Smooth muscle cell (in vitro differentiated cells): ENCODE results near the gene USP47. TPM values are rescaled to one million over a fixed set of nuclear protein-coding genes. Genes with fewer than 3 reads are reported as not detected.
A peak's percentile ranks its signal among the peaks of the same experiment; 100 is the strongest.

Experiments
- DNase-seq: peaks from one replicate; lab custom pipeline; 2025; ENCODE audit not compliant: unreplicated experiment; lab: John Stamatoyannopoulos, UW
- H2AFZ ChIP-seq: fragments of 200-600 bp; sonication (generic); 2 replicates; pipeline ENCODE4 v1.6.0; 2016; ENCODE audit warnings: antibody characterized with exemption, low read depth, mild to moderate bottlenecking
- H3F3A ChIP-seq: fragments of 200-600 bp; sonication (generic); 2 replicates; pipeline ENCODE4 v1.6.0; 2017; ENCODE audit warnings: antibody characterized with exemption, low read depth
- H3K27ac ChIP-seq: fragments of 200-600 bp; sonication (generic); 2 replicates; pipeline ENCODE4 v1.5.1; 2016; ENCODE audit warnings: low read depth, mild to moderate bottlenecking
- H3K27me3 ChIP-seq: fragments of 200-600 bp; sonication (generic); 2 replicates; pipeline ENCODE4 v1.6.1; 2016; ENCODE audit warnings: low read depth, mild to moderate bottlenecking
- H3K36me3 ChIP-seq: fragments of 200-600 bp; sonication (generic); 2 replicates; pipeline ENCODE4 v1.5.1; 2016; ENCODE audit warnings: low read depth
- H3K4me1 ChIP-seq: fragments of 200-600 bp; sonication (generic); 2 replicates; pipeline ENCODE4 v1.5.1; 2016; ENCODE audit warnings: low read depth
- H3K4me2 ChIP-seq: fragments of 200-600 bp; sonication (generic); 2 replicates; pipeline ENCODE4 v1.6.0; 2016; ENCODE audit warnings: mild to moderate bottlenecking
- H3K4me3 ChIP-seq: fragments of 200-600 bp; sonication (generic); 2 replicates; pipeline ENCODE4 v1.5.1; 2016; ENCODE audit warnings: mild to moderate bottlenecking
- H3K79me2 ChIP-seq: fragments of 200-600 bp; sonication (generic); 2 replicates; pipeline ENCODE4 v1.6.0; 2016; ENCODE audit warnings: low read depth, mild to moderate bottlenecking
- H3K9ac ChIP-seq: fragments of 200-600 bp; sonication (generic); 2 replicates; pipeline ENCODE4 v1.6.0; 2016; ENCODE audit warnings: low read depth
- H3K9me3 ChIP-seq: fragments of 200-600 bp; sonication (generic); replicated peaks from 2 replicates; pipeline ENCODE4 v1.5.1; 2016; ENCODE audit warnings: low read depth
- H4K20me1 ChIP-seq: fragments of 200-600 bp; sonication (generic); 2 replicates; pipeline ENCODE4 v1.6.0; 2016; ENCODE audit warnings: low read depth
- WGBS: methylation state at CpG from one replicate; pipeline ENCODE4 v1.1.7; 2016; ENCODE audit warnings: low lambda C conversion rate; 5-methylcytosine and 5-hydroxymethylcytosine counted together
- polyA plus RNA-seq: library from polyadenylated mRNA; unstranded; fragments of >200 nt; fragmentation: Nextera tagmentation; extraction: Ambion mirVana; gene quantifications from 2 replicates; pipeline ENCODE4 v1.2.1, GENCODE V29; 2016
- total RNA-seq: library from RNA; depleted of rRNA; stranded (reverse); fragments of >200 nt; gene quantifications from 2 replicates; pipeline ENCODE4 v1.2.3, GENCODE V29; 2014
- TF ChIP-seq, protein P1 (sequence below): fragments of 200-600 bp; sonication (generic); IDR thresholded peaks from 2 replicates; pipeline ENCODE4 v1.5.1; 2017; ENCODE audit warnings: borderline replicate concordance, mild to moderate bottlenecking, antibody characterized with exemption; ENCODE audit not compliant: insufficient read depth, poor library complexity, severe bottlenecking

The USP47 gene
- total and polyA plus RNA-seq, 2 experiments from 2014 or later = 38.0 to 75.3 TPM

GRCh38 chr11:11929920-11930319, 88.1 kb downstream of the USP47 start:
- H3K9ac ChIP-seq = no peak overlapping the region
- WGBS = 92% methylated on average over 2 of the region's 2 CpGs
- no peaks in the 10 kb centered on the region for H3K4me1 ChIP-seq
- no peaks in the 10 kb centered on the region for H3F3A ChIP-seq
- H2AFZ ChIP-seq = no peak overlapping the region
- DNase-seq = no peak
- H3K27ac ChIP-seq = no peak overlapping the region
- H3K27me3 ChIP-seq = no peaks in the 10 kb centered on the region
- H3K36me3 ChIP-seq = peaks cover 12% of the 10 kb centered on the region
- TF ChIP-seq, protein P1, sequence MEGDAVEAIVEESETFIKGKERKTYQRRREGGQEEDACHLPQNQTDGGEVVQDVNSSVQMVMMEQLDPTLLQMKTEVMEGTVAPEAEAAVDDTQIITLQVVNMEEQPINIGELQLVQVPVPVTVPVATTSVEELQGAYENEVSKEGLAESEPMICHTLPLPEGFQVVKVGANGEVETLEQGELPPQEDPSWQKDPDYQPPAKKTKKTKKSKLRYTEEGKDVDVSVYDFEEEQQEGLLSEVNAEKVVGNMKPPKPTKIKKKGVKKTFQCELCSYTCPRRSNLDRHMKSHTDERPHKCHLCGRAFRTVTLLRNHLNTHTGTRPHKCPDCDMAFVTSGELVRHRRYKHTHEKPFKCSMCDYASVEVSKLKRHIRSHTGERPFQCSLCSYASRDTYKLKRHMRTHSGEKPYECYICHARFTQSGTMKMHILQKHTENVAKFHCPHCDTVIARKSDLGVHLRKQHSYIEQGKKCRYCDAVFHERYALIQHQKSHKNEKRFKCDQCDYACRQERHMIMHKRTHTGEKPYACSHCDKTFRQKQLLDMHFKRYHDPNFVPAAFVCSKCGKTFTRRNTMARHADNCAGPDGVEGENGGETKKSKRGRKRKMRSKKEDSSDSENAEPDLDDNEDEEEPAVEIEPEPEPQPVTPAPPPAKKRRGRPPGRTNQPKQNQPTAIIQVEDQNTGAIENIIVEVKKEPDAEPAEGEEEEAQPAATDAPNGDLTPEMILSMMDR = no peak
- H3K4me2 ChIP-seq = no peak overlapping the region
- no peaks in the 10 kb centered on the region for H4K20me1 ChIP-seq
- no peak overlapping the region for H3K4me3 ChIP-seq
- peaks cover 11% of the 10 kb centered on the region for H3K79me2 ChIP-seq
- H3K9me3 ChIP-seq = no peaks in the 10 kb centered on the region

- Histone ChIP-seq H3K4me2 (no peak overlapping the region), H3F3A (no peaks in the 10 kb centered on the region), H3K27me3 (no peaks in the 10 kb centered on the region), H3K36me3 (peaks cover 12% of the 10 kb centered on the region), H4K20me1 (no peaks in the 10 kb centered on the region), H3K27ac (no peak overlapping the region), H3K79me2 (peaks cover 2% of the 10 kb centered on the region), H3K9me3 (no peaks in the 10 kb centered on the region), H3K9ac (no peak overlapping the region), H3K4me1 (no peaks in the 10 kb centered on the region), H3K4me3 (no peak overlapping the region), H2AFZ (no peak overlapping the region)
- DNase-seq = no peak
- 73% methylated on average over 5 of the region's 5 CpGs for WGBS
- TF ChIP-seq, protein P1 = peak; percentile 64
Observed at GRCh38 chr11:11931461-11932055, 89.8 kb downstream of the USP47 start.

GRCh38 chr11:11935536-11935935, 93.8 kb downstream of the USP47 start:
- H3K9me3 ChIP-seq = no peaks in the 10 kb centered on the region
- no peaks in the 10 kb centered on the region for H3K27me3 ChIP-seq
- no peak overlapping the region for H3K4me2 ChIP-seq
- H3K27ac ChIP-seq = no peak overlapping the region
- H3F3A ChIP-seq = peaks cover 4% of the 10 kb centered on the region
- peaks cover 12% of the 10 kb centered on the region for H3K36me3 ChIP-seq
- no peak for DNase-seq
- WGBS = 96% methylated on average over 2 of the region's 2 CpGs
- no peaks in the 10 kb centered on the region for H4K20me1 ChIP-seq
- peaks cover 2% of the 10 kb centered on the region for H3K79me2 ChIP-seq
- H3K9ac ChIP-seq = no peak overlapping the region
- H2AFZ ChIP-seq = no peak overlapping the region
- TF ChIP-seq, protein P1 = no peak
- H3K4me1 ChIP-seq = peaks cover 7% of the 10 kb centered on the region
- no peak overlapping the region for H3K4me3 ChIP-seq

DNA sequence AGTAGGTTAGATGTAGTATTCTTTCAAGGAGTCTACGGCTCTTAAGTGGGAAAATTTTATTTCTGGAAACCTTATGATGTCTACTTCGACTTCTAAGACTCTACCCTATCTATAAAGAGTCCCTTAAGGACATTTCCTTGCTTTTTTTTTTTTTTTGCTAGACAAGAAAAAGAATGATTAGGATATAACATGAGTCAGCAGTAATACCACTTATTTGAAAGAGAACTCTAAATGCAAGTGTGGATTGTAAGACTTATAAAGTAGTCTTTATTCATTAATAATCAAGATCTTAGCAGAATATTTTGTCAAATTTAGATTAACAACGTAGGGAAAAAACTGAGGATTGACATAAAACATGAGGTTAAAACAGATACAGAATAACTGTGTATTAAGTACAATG, 95.7 kb downstream of the USP47 start:
- 95% methylated on average over 3 of the region's 3 CpGs for WGBS
- H2AFZ ChIP-seq = no peak overlapping the region
- no peak overlapping the region for H3K9ac ChIP-seq
- peaks cover 11% of the 10 kb centered on the region for H3K4me1 ChIP-seq
- H3K9me3 ChIP-seq = no peaks in the 10 kb centered on the region
- no peak overlapping the region for H3K4me2 ChIP-seq
- H3K27ac ChIP-seq = no peak overlapping the region
- DNase-seq = no peak
- no peaks in the 10 kb centered on the region for H3K27me3 ChIP-seq
- TF ChIP-seq, protein P1 = no peak
- peaks cover 4% of the 10 kb centered on the region for H3F3A ChIP-seq
- H3K36me3 ChIP-seq = peaks cover 12% of the 10 kb centered on the region
- peaks cover 5% of the 10 kb centered on the region for H3K79me2 ChIP-seq
- no peaks in the 10 kb centered on the region for H4K20me1 ChIP-seq
- H3K4me3 ChIP-seq = no peak overlapping the region
